ENCODE measurements around the gene ANKRD29.

ANKRD29 gene

GRCh38 chr18:23608211-23608610 lies 54.5 kb downstream of the ANKRD29 start:
- no peak overlapping the region for H2BK120ac ChIP-seq (ENCODE audit: low read depth, low read length)
- no peaks in the 10 kb centered on the region for H3K4me1 ChIP-seq (ENCODE audit: control insufficient read depth, low read depth, low read length)
- no peaks in the 10 kb centered on the region for H3K27me3 ChIP-seq (ENCODE audit: insufficient read depth, low read length, poor library complexity)
- H3K27ac ChIP-seq (ENCODE audit: low read depth, low read length) = no peak overlapping the region
- whole genome bisulfite sequencing (ENCODE audit: extremely low coverage, insufficient coverage, low lambda C conversion rate) = no CpG with 5 or more reads among the region's 2 CpGs
- no peaks in the 10 kb centered on the region for H3K36me3 ChIP-seq (ENCODE audit: control insufficient read depth, insufficient read depth, low read length)
- H3K79me2 ChIP-seq (ENCODE audit: control insufficient read depth, insufficient read depth, low read length) = no peaks in the 10 kb centered on the region
- H3K79me1 ChIP-seq (ENCODE audit: low read length) = no peaks in the 10 kb centered on the region
- no peak overlapping the region for H2BK5ac ChIP-seq (ENCODE audit: low read length)
- H3K9ac ChIP-seq (ENCODE audit: low read length) = no peak overlapping the region
- H3K56ac ChIP-seq (ENCODE audit: low read length) = no peak overlapping the region
- no peak overlapping the region for H2AK5ac ChIP-seq (ENCODE audit: low read length)
- H4K8ac ChIP-seq (ENCODE audit: low read depth, low read length) = no peak overlapping the region
- no peak overlapping the region for H3K4me2 ChIP-seq (ENCODE audit: low read length)
- H2BK15ac ChIP-seq (replicated peaks; ENCODE audit: low read depth) = no peak overlapping the region
- DNase-seq = no peak
- H3K4ac ChIP-seq (ENCODE audit: low read depth, low read length) = no peak overlapping the region
- no peak overlapping the region for H3K23ac ChIP-seq (ENCODE audit: low read length)
- H3K4me3 ChIP-seq (ENCODE audit: low read length) = no peak overlapping the region
- no peak overlapping the region for H3K18ac ChIP-seq (ENCODE audit: low read length)
- no peak overlapping the region for H4K5ac ChIP-seq (ENCODE audit: low read length)

- Histone ChIP-seq H3K18ac (ENCODE audit: low read length) (no peak overlapping the region), H3K23ac (ENCODE audit: low read length) (no peak overlapping the region), H3K4me1 (ENCODE audit: control insufficient read depth, low read depth, low read length) (no peaks in the 10 kb centered on the region), H3K27me3 (ENCODE audit: insufficient read depth, low read length, poor library complexity) (no peaks in the 10 kb centered on the region), H3K79me2 (ENCODE audit: control insufficient read depth, insufficient read depth, low read length) (no peaks in the 10 kb centered on the region), H4K5ac (ENCODE audit: low read length) (no peak overlapping the region), H2AK5ac (ENCODE audit: low read length) (no peak overlapping the region), H2BK15ac (replicated peaks; ENCODE audit: low read depth) (no peak overlapping the region), H3K27ac (ENCODE audit: low read depth, low read length) (no peak overlapping the region), H3K79me1 (ENCODE audit: low read length) (no peaks in the 10 kb centered on the region), H2BK5ac (ENCODE audit: low read length) (no peak overlapping the region), H3K4ac (ENCODE audit: low read depth, low read length) (no peak overlapping the region), H3K36me3 (ENCODE audit: control insufficient read depth, insufficient read depth, low read length) (no peaks in the 10 kb centered on the region), H2BK120ac (ENCODE audit: low read depth, low read length) (no peak overlapping the region), H3K56ac (ENCODE audit: low read length) (no peak overlapping the region), H3K4me3 (ENCODE audit: low read length) (no peak overlapping the region), H3K9ac (ENCODE audit: low read length) (no peak overlapping the region), H4K8ac (ENCODE audit: low read depth, low read length) (no peak overlapping the region), H3K4me2 (ENCODE audit: low read length) (no peak overlapping the region)
- no peak for DNase-seq
These were observed 56.8 kb downstream of the ANKRD29 start for GRCh38 chr18:23605941-23606340.

GRCh38 chr18:23599809-23600208 lies 62.9 kb downstream of the ANKRD29 start:
- DNase-seq = no peak
- no peak overlapping the region for H3K27ac ChIP-seq (ENCODE audit: low read depth, low read length)
- no peak overlapping the region for H2BK15ac ChIP-seq (replicated peaks; ENCODE audit: low read depth)
- H3K4ac ChIP-seq (ENCODE audit: low read depth, low read length) = no peak overlapping the region
- no peak overlapping the region for H3K9ac ChIP-seq (ENCODE audit: low read length)
- H3K4me3 ChIP-seq (ENCODE audit: low read length) = no peak overlapping the region
- H3K56ac ChIP-seq (ENCODE audit: low read length) = no peak overlapping the region
- H3K23ac ChIP-seq (ENCODE audit: low read length) = no peak overlapping the region
- no peak overlapping the region for H3K18ac ChIP-seq (ENCODE audit: low read length)
- H3K27me3 ChIP-seq (ENCODE audit: insufficient read depth, low read length, poor library complexity) = no peaks in the 10 kb centered on the region
- no peak overlapping the region for H3K4me2 ChIP-seq (ENCODE audit: low read length)
- no CpG with 5 or more reads among the region's 1 CpG for WGBS (ENCODE audit: extremely low coverage, insufficient coverage, low lambda C conversion rate)
- no peak overlapping the region for H4K5ac ChIP-seq (ENCODE audit: low read length)
- no peak overlapping the region for H2BK5ac ChIP-seq (ENCODE audit: low read length)
- no peaks in the 10 kb centered on the region for H3K4me1 ChIP-seq (ENCODE audit: control insufficient read depth, low read depth, low read length)
- H2BK120ac ChIP-seq (ENCODE audit: low read depth, low read length) = no peak overlapping the region
- H3K36me3 ChIP-seq (ENCODE audit: control insufficient read depth, insufficient read depth, low read length) = no peaks in the 10 kb centered on the region
- H2AK5ac ChIP-seq (ENCODE audit: low read length) = no peak overlapping the region
- H3K79me1 ChIP-seq (ENCODE audit: low read length) = no peaks in the 10 kb centered on the region
- no peaks in the 10 kb centered on the region for H3K79me2 ChIP-seq (ENCODE audit: control insufficient read depth, insufficient read depth, low read length)
- no peak overlapping the region for H4K8ac ChIP-seq (ENCODE audit: low read depth, low read length)

- WGBS (ENCODE audit: extremely low coverage, insufficient coverage, low lambda C conversion rate) = no CpG with 5 or more reads among the region's 7 CpGs
- H2BK5ac ChIP-seq (ENCODE audit: low read length) = no peak overlapping the region
- no peak for DNase-seq
- no peak overlapping the region for H3K27ac ChIP-seq (ENCODE audit: low read depth, low read length)
- no peaks in the 10 kb centered on the region for H3K36me3 ChIP-seq (ENCODE audit: control insufficient read depth, insufficient read depth, low read length)
- H2AK5ac ChIP-seq (ENCODE audit: low read length) = no peak overlapping the region
- no peaks in the 10 kb centered on the region for H3K4me1 ChIP-seq (ENCODE audit: control insufficient read depth, low read depth, low read length)
- H3K27me3 ChIP-seq (ENCODE audit: insufficient read depth, low read length, poor library complexity) = no peaks in the 10 kb centered on the region
- H4K8ac ChIP-seq (ENCODE audit: low read depth, low read length) = no peak overlapping the region
- no peaks in the 10 kb centered on the region for H3K79me1 ChIP-seq (ENCODE audit: low read length)
- no peak overlapping the region for H2BK120ac ChIP-seq (ENCODE audit: low read depth, low read length)
- H3K4me2 ChIP-seq (ENCODE audit: low read length) = no peak overlapping the region
- H3K4me3 ChIP-seq (ENCODE audit: low read length) = no peak overlapping the region
- no peak overlapping the region for H2BK15ac ChIP-seq (replicated peaks; ENCODE audit: low read depth)
- no peak overlapping the region for H3K4ac ChIP-seq (ENCODE audit: low read depth, low read length)
- H4K5ac ChIP-seq (ENCODE audit: low read length) = no peak overlapping the region
- no peak overlapping the region for H3K56ac ChIP-seq (ENCODE audit: low read length)
- no peak overlapping the region for H3K18ac ChIP-seq (ENCODE audit: low read length)
- H3K9ac ChIP-seq (ENCODE audit: low read length) = no peak overlapping the region
- H3K23ac ChIP-seq (ENCODE audit: low read length) = no peak overlapping the region
- H3K79me2 ChIP-seq (ENCODE audit: control insufficient read depth, insufficient read depth, low read length) = no peaks in the 10 kb centered on the region
These were observed 66.5 kb downstream of the ANKRD29 start for GRCh38 chr18:23596183-23596582.

- H3K4me3 ChIP-seq (ENCODE audit: low read length) = no peak overlapping the region
- H3K27ac ChIP-seq (ENCODE audit: low read depth, low read length) = no peak overlapping the region
- no peak overlapping the region for H2BK15ac ChIP-seq (replicated peaks; ENCODE audit: low read depth)
- H2BK120ac ChIP-seq (ENCODE audit: low read depth, low read length) = no peak overlapping the region
- H3K18ac ChIP-seq (ENCODE audit: low read length) = no peak overlapping the region
- no peak overlapping the region for H3K9ac ChIP-seq (ENCODE audit: low read length)
- no peaks in the 10 kb centered on the region for H3K4me1 ChIP-seq (ENCODE audit: control insufficient read depth, low read depth, low read length)
- no peaks in the 10 kb centered on the region for H3K79me1 ChIP-seq (ENCODE audit: low read length)
- no peak for DNase-seq
- H4K5ac ChIP-seq (ENCODE audit: low read length) = no peak overlapping the region
- no peaks in the 10 kb centered on the region for H3K79me2 ChIP-seq (ENCODE audit: control insufficient read depth, insufficient read depth, low read length)
- H3K4me2 ChIP-seq (ENCODE audit: low read length) = no peak overlapping the region
- H3K36me3 ChIP-seq (ENCODE audit: control insufficient read depth, insufficient read depth, low read length) = no peaks in the 10 kb centered on the region
- H2AK5ac ChIP-seq (ENCODE audit: low read length) = no peak overlapping the region
- WGBS (ENCODE audit: extremely low coverage, insufficient coverage, low lambda C conversion rate) = no CpG with 5 or more reads among the region's 7 CpGs
- H2BK5ac ChIP-seq (ENCODE audit: low read length) = no peak overlapping the region
- no peak overlapping the region for H4K8ac ChIP-seq (ENCODE audit: low read depth, low read length)
- no peak overlapping the region for H3K4ac ChIP-seq (ENCODE audit: low read depth, low read length)
- H3K56ac ChIP-seq (ENCODE audit: low read length) = no peak overlapping the region
- no peaks in the 10 kb centered on the region for H3K27me3 ChIP-seq (ENCODE audit: insufficient read depth, low read length, poor library complexity)
- no peak overlapping the region for H3K23ac ChIP-seq (ENCODE audit: low read length)
These were observed 67.1 kb downstream of the ANKRD29 start for GRCh38 chr18:23595591-23595990.

- Histone ChIP-seq H2BK5ac (ENCODE audit: low read length) (no peak overlapping the region), H4K5ac (ENCODE audit: low read length) (no peak overlapping the region), H3K79me2 (ENCODE audit: control insufficient read depth, insufficient read depth, low read length) (no peaks in the 10 kb centered on the region), H3K79me1 (ENCODE audit: low read length) (no peaks in the 10 kb centered on the region), H3K36me3 (ENCODE audit: control insufficient read depth, insufficient read depth, low read length) (no peaks in the 10 kb centered on the region), H3K23ac (ENCODE audit: low read length) (no peak overlapping the region), H4K8ac (ENCODE audit: low read depth, low read length) (no peak overlapping the region), H3K27ac (ENCODE audit: low read depth, low read length) (no peak overlapping the region), H3K4me1 (ENCODE audit: control insufficient read depth, low read depth, low read length) (no peaks in the 10 kb centered on the region), H3K4me3 (ENCODE audit: low read length) (no peak overlapping the region), H3K27me3 (ENCODE audit: insufficient read depth, low read length, poor library complexity) (no peaks in the 10 kb centered on the region), H2BK120ac (ENCODE audit: low read depth, low read length) (no peak overlapping the region), H3K18ac (ENCODE audit: low read length) (no peak overlapping the region), H2BK15ac (replicated peaks; ENCODE audit: low read depth) (no peak overlapping the region), H3K9ac (ENCODE audit: low read length) (no peak overlapping the region), H3K4ac (ENCODE audit: low read depth, low read length) (no peak overlapping the region), H2AK5ac (ENCODE audit: low read length) (no peak overlapping the region), H3K4me2 (ENCODE audit: low read length) (no peak overlapping the region), H3K56ac (ENCODE audit: low read length) (no peak overlapping the region)
- WGBS (ENCODE audit: extremely low coverage, insufficient coverage, low lambda C conversion rate) = no CpG with 5 or more reads among the region's 2 CpGs
- no peak for DNase-seq
These were observed 69.0 kb downstream of the ANKRD29 start for GRCh38 chr18:23593720-23594119.

Measured in mesendoderm (in vitro differentiated cells).